Islet of Langerhans (tissue), 1 donor: ENCODE measurements around the gene NXN.
"Not testable (repeated sequence)": the region's sequence is repeated elsewhere in the genome, so short reads cannot be mapped to it uniquely, and the experiment has no call there.

ENCODE experiments used
- FAIRE-seq: peaks from one replicate; lab custom pipeline; 2011; peaks lifted over from hg19 to GRCh38; lab: Jason Lieb, UNC

Gene NXN

DNA sequence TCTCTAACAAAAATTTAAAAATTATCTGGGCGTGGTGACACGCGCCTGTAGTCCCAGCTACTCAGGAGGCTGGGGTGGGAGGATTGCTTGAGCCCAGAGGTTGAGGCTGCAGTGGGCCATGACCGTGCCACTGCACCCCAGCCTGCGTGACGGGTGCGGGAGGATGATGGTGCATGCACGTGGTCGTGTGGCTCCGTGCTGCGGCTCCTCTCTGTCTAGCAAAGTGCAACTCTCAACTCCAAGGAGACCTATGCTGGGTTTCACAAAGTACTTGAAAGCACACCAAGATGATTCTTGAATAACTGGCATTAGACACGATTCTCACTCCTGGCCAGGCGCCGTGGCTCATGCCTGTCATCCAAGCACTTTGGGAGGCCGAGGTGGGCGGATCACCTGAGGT is 25.8 kb downstream of the NXN start:
- FAIRE-seq, result no peak

- not testable (repeated sequence) for FAIRE-seq
These were observed 27.0 kb downstream of the NXN start for GRCh38 chr17:952592-952991.

- no peak for FAIRE-seq
These were observed 28.0 kb downstream of the NXN start for GRCh38 chr17:951325-952132.

GRCh38 chr17:949623-950303 is 29.8 kb downstream of the NXN start:
- no peak for FAIRE-seq

DNA sequence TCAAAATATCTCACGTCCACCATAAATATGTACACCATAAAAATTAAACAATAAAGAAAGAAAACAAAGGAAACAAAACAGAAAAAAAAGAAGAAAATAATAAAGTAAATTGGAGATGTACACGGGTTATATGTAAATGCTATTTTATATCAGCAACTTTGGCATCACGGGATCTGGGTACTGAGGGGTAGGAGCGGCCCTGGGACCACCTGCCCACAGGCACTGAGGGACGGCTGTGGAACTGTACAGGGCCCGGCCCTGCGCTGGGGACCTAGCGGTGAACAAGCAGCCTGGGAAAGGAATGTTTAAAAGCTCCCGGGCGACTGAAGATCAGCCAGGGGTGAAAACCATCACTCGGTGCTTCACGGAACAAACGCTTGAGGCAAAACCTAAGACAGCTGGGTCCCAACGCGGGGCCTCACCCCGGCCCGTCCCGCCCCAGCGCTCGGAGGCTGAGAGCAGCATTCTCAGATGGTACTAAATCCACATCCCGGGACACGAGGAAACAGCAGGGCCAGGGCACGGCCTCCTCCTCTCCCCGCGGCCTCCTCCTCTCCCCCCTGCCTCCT is 31.2 kb downstream of the NXN start:
- FAIRE-seq, result no peak

DNA sequence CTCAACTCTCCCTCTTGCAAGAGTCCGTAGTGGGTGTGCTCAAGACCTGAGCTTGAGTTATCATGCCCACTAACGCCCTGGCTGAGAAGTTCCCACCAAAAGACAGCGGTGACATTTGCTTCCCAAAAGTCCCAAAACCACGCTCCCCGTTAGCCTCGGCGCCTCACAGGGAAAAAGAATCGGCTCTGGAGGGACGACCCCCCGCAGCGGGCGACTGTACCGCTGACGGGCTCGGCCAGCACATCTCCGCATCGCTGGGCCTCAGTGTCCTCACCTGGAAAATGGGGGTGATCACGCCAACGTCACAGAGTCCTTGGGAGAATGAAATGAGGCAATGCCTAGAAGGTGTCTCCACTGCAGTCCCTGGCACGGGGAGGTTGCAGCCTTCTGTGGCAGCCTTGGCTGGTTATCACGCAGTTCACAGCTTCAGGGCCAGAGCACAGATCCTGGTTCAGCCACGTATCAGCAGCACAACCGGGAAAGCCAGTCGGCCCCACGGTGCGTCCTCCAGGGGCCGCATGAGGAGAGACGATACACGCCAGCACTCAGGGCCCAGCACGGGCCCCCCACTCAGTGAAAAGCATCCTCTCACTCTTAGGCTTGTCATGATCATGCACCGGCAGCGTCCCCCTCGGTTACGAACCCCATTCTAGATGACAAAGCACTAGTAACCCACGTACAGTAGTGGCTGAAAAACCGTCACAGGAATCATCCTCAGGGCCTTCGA is 32.9 kb downstream of the NXN start:
- no peak for FAIRE-seq

DNA sequence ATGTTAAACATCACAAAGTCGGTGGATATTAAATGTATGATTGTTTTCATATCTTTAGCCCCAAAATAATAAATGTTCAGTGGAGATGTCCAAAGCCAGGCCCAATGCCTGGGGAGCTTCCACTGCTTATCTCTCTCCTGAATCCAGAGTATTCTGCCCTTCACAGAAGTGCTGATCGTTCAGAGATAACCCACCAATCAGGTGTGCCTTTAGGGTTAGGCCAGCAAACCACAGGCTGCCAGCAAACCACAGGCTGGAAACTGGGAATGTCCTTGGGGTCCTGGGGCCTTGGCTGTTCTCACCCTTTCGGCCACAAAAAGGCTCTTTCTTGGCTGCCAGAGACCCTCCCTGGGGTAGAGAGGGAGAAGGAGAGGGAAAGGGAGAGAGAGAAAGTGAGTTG is 33.9 kb downstream of the NXN start:
- no peak for FAIRE-seq

- no peak for FAIRE-seq
These were observed 35.2 kb downstream of the NXN start for GRCh38 chr17:944266-944826.

DNA sequence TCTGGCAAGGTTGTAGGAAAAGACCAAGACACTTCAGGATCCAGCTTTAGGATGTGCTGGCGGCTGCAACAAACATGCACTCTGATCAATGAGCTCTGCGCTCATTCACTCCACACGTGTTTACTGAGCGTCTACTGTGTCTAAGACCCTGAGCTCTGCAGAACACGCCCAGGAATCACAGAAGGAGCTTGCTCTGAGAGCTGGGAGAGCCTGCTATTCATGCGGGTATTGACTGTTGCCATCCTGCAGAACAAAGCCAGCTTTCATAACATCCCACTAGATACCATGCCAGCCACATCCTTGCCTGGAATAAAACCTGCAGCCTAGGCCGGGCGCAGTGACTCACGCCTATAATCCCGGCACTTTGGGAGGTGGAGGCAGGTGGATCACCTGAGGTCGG is 44.1 kb downstream of the NXN start:
- FAIRE-seq, result no peak

GRCh38 chr17:933312-934073 is 46.1 kb downstream of the NXN start:
- FAIRE-seq, result no peak

- no peak for FAIRE-seq
These were observed 49.3 kb downstream of the NXN start for GRCh38 chr17:930258-930657.

DNA sequence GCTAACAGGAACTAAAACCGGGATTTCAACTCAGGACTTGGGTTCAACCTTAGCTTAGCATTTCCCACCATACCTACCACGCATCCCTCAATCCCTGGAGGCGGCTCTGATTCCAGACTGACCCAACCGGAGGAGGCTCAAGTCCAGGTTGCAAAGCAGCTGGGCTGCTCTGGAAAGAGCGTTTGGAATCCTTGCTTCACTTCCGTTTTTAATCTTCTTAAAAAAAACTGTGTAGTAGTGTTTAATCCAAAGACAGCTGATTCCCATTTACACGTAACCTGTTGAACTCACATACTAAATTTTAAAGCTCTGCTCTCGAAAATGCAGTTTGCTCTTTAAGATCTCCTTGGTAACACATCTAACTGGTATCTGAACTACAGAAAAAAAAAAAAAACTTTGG is 50.0 kb downstream of the NXN start:
- no peak for FAIRE-seq

DNA sequence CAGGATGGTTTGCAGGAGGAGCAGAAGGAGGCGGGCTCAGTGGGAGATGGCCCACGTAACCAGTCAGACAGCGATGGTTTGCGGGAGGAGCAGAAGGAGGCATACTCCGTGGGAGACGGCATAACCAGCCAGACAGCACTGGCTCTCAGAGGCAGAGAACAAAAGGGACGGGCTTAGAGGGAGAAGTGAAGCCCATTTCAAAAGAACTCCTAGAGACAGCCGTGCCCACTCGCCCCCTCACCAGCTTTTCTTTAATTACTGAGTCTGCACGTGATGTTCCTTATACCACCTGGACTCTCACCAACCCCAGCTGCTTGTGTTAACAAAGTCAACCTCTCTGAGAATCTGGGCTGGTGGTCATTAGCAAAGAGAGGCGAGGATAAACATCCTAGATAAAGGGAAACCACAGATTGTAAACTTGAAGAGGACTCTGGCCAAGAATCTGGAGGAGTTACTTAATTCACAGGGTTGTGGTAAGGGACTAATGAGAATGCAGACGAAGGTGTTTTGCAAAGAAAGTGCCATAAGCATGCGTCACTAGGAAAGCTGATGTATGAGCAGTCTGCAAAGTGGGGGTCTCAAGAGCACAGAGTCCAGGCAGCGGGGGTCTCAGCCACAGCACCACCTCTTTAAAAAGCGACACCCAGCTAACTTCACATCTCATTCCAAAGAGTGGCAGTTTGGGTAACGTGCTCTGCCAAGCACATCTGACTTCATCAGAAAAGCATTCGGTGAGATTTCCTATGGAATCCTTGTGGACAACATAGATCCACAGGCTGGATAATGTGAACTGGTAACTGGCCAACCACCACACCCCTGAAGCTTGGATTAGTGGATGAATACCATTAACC is 51.7 kb downstream of the NXN start:
- FAIRE-seq, result no peak

- no peak for FAIRE-seq
These were observed 53.8 kb downstream of the NXN start for GRCh38 chr17:925817-926216.

DNA sequence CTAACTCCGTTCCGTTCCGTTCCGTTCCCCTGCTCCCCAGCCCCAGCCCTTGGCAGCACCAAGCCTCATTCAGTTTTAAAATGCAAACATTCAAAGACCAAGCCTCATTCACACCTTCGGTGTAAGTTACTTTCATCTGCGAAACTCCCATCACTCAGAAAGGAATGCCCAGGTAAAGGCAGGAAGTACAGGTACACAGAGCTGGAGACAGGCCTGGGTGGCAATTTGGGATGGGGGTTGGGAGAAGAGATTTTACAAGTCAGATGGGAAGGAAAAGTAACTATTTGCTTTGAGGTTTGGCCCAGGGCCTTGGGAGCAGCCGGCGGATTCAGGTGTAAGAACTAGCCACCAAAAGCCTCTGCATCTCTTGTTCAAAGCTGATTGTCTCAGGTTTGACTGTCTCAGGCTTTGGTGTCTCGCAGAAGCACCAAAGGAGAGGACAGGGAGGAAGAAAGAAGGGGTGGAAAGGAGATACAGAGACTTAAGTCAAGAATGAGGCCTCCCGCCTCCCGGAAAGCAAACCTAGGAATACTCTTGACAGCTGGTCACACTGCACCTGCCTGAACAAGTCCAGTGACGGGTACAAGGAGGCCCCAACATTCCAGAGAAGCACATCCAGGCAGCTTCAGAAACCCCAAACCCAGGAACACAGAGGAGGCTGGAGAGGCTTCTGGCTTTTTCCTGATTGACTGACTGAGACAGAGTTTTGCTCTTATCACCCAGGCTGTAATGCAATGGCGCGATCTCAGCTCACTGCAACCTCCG is 54.7 kb downstream of the NXN start:
- FAIRE-seq, result no peak

DNA sequence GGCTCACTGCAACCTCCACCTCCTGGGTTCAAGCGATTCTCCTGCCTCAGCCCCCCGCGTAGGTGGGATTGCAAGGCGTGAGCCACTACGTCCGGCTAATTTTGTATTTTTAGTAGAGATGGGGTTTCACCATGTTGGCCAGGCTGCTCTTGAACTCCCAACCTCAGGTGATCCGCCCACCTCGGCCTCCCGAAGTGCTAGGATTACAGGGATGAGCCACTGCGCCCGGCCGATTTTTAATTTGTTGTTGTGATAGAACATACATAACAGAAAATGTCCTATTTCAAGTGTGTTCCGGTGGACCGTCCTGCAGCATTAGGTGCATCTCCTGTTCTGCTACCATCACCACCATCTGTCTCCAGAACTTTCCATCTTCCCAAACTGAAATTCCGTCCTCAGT is 55.3 kb downstream of the NXN start:
- not testable (repeated sequence) for FAIRE-seq

DNA sequence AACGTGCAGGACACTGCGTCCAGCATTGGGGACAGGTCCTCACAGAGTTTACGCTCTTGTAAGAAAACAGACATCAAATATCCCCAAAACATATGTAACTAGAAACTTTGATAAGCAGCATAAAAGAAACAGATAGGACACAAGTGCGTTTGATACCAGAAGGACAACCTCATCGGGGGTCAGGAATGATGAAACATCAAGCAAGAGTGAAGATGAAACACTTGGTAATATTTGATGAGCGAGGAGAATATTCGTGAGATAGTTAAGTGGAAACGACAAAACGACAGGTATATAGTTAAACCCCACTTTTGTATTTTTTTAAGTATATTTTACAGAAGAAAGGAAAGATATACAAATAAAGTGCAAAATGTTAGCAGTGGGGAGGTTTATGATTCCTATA is 55.9 kb downstream of the NXN start:
- FAIRE-seq, result no peak

DNA sequence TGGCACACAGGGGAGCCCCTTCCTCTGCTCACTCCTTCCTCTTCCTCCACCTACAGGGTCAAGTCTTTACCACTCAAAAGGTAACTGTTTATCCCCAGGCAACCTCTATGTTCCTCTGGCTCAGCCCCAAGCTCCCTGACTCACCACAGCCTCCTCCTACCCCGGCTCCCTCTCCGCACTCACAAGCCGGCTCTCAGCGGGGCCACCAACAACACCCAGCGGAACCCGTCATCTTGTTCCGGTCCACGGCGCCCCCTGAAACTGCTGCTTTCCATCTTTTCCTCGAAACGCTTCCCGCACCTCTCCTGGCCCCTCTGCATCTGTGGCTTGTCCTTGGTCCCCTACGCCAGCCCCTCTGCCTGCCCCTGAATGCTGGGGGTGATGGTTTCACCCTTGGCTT is 58.4 kb downstream of the NXN start:
- FAIRE-seq, result no peak

DNA sequence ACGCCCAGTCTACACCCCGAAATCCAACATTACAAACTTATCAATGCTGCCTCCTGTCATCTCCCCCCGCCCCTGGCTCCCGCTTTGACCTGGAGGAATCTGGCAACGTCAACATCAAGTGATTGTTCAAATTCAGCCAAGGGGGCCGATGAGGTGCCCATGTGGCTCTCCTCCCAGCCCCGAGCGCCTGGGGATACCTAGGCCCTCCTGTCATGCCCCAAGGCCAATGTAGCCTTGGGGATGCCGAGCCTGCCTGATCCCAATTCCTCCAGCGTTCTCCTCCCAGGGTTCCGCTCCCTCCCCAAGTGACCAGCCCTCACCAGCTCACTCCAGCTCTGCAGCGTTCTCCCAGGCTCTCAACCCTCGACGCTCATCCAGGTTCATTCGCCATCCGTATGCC is 59.4 kb downstream of the NXN start:
- no peak for FAIRE-seq
